ENCODE results near the gene CRACR2A.

- TF ChIP-seq CTCF (conservative IDR thresholded peaks at IDR 0.05 in 1 of 2, IDR thresholded peaks at IDR 0.05 in 1 of 2; ENCODE audit: extremely low read depth in 1 of 2, insufficient read depth in 1 of 2, low read depth in 1 of 2, low read length in 2 of 2) (no peak), EZH2 (IDR thresholded peaks at IDR 0.05; ENCODE audit: borderline replicate concordance, low read length) (no peak)
Measured at GRCh38 chr12:3662521-3662921, 90.4 kb downstream of the CRACR2A start.

Data from mammary epithelial cell (primary cell).